ENCODE results near the gene MAP3K14.

The MAP3K14 gene

DNA sequence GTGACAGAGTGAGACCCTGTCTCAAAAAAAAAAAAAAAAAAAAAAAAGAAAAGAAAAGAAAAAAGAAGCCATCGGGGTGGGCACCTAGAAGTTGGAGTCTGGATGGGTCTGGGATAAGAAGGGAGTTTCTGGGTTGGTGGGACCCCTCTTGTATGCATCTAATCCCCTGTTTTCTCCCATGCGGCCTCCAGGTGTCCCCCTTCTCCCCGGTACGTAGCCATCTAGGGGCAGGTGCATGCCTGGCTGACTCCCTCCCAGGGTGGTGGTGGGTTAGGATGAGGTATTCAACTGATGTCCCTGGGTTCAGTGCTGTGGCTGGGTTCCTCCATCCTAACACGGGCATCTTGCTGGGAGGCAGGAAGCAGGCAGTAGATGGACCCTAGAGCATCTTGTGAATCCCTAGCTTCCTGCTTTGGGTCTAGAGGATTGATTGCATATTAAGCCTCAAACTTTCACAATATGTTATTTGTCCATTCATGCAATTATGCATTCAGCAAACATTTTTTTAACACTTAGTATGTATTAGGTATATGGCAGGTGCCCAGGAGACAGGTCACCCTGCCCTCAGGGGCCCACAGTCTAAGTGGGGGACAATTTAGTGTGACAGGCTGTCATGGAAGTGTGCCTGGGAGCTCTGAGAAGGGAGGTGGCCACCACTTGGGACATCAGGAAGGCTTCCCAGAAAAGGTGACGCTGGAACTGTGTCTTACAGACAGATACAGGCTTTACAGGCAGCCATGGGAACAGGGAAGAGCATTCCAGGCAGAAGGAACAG lies 82.0 kb downstream of the MAP3K14 start:
- DNase-seq (ENCODE audit: low read depth), result no peak

DNA sequence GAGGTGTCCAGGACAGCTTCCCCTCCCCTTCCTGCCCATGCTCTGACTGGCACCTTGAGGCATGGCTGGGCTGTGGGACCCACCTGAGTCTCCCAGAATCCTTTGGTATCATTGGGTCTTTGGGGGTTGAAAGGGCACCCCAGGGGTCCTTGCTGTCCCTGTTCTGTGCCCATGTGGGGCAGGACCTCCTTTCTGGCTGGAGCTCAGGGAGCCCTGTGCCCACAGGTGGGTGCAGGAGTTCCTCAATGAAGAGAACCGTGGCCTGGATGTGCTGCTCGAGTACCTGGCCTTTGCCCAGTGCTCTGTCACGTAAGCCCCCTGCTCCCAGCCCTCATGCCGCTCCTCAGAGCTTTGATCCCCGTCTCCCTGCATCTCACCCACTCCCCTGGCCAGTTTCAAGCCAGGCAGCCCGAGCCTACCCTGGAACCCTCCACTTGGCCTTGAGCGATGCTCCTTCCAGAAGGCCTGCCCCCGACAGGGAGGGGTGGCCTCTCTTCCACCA lies 83.3 kb downstream of the MAP3K14 start:
- no peak for DNase-seq (ENCODE audit: low read depth)

DNA sequence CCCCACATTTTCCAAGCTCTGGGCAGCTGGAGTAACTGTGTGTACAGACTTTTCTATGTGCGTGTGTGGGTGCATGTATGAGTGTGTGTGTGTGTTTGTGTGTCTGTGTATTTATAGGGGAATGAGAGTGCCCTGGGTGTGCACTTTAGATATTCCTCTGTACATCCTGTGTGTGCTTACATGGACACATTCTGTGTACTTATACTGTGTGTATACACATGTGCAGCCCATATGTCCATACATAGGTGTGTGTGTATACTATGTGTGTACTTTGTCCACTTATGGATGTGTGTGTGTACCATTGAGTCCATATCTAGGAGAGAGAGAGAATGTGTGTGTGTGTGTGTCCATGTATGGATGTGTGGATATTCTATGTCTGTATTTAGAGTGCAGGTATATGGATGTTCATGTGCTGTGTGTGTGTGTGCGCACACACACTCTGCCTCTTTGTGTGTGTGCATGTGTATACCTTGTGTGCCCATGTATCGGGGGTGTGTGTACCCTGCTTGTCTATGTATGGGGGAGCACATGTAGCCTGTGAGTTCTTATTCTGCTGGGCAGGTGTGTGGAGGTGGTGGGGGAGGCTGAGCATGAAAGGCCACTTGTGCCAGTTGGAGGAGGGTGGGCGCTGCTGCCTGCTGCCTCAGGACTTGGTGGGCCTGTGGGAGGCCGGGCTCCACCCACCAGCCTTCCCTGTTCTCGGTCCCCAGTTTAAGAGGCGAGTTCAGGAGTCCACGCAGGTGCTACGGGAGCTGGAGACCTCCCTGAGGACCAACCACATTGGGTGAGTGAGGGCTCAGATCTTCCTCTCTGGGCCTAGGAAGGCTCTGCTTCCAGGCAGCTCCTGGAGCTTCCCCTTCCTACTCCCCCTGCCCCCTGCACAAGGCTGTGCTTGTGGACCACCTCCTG lies 84.1 kb downstream of the MAP3K14 start:
- DNase-seq (ENCODE audit: low read depth), result no peak

DNA sequence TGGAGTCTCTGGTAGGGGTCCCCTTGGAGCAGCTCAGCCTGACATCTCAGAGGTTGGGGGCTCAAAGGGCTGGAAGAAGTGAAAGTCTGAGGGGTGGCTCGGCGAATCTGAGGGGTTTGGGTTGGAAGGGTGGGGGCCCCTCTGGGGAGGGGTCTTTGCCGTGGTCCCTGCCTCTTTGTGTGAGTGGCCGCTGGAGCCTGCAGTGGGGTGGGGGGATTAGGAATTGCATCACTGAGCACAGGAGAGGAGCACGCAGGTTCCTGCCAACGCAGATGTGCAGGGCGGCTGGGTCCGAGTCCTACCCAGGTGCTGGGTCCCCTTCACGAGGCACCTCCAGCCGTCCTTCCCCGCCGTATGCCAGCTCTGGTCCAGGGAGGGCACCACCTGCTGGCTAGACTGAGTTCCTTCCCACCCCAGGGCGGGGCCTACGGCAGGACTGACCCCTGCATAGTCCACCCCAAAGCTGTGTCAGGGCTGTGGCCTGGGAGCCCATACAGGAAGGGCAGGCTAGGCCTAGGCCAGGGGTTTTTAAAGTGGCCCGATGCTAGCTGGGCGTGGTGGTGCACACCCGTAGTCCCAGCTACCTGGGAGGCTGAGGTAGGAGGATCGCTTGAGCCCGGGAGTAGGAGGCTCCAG lies 85.2 kb downstream of the MAP3K14 start:
- DNase-seq (ENCODE audit: low read depth), result no peak

DNA sequence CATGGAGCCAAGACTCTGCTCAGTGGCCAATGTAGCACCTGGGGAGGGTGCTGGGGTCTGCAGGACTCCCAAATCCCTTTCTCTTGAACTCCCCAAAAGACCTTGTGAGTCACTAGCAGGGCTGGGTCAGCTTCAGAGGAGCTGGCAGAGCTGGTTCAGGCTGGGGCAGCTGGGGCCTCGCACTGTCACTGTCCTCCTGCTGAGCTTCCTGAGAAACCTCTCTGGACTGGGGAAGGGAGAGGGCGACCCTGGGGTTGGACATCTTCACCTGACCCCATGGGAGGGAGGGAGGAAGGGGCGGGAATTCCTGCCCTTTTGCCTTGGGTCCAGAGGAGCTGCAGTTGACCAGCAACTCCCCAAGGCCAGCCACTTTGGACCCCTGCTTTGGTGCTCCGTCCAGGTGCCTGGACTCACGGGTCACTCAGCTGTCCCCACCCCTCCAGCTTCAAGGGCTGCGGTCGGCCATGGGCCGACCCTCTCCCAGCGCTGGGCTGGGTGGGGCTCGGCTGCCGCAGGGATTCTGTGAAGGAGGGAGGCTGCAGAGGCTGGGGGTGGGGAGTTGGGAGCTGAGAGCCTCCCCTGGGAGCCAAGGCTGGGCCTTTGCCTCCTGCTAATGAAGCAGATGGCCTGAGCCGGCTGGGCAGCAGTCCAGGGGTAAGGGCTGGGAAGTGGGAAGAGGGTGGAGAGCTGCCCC lies 85.9 kb downstream of the MAP3K14 start:
- no peak for DNase-seq (ENCODE audit: low read depth)

DNA sequence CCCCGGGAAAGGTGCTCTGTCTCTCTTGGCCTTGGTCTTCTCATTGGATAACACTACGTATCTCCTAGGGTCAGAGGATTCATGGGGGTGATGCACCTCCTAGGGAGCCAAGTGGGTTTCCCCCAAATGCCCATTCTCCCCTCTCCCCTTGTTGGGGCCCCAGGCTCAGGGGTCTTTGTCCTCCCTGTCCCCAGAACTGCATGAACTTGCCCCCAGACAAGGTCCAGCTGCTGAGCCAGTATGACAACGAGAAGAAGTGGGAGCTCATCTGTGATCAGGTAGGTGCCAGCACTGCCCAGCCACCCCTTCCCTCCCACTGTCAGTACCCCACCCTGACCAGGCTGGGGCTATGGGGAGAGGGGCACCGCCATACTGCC lies 86.4 kb downstream of the MAP3K14 start:
- DNase-seq (ENCODE audit: low read depth), result no peak

DNA sequence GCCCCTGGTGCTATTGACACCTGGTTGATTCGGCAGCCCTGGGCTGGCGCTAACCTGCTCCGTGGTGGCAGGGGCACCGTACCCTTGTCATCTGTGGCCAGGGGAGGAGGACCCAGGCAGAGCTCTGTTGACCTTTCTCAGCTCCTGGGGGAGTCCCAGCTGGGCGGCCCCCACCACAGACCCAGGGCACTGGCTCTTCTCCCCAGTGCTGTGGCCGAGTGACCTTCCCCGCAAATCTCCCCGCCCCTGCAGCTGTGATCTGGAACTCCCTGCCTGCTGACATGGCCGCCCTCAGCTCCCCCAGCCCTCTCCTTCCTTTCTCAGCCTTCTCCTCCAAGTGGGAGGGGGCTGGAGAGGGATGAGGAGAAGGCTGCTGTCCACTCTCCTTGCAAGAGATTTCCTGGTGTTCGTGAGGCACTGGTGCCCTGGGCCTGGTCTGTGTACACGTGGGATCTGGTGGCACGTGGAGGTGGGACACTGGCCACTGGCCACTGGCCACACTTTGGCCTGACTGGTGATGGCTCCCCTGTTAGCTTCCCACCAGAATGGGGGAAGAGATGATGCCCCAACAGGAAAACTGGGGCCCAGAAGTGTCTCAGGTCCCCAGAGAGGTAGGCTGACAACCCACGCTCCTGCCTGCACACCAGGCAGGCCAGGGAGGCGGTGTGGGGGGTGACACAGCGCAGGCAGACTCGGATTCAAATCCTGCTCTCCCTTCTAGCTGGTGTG lies 87.0 kb downstream of the MAP3K14 start:
- no peak for DNase-seq (ENCODE audit: low read depth)

DNA sequence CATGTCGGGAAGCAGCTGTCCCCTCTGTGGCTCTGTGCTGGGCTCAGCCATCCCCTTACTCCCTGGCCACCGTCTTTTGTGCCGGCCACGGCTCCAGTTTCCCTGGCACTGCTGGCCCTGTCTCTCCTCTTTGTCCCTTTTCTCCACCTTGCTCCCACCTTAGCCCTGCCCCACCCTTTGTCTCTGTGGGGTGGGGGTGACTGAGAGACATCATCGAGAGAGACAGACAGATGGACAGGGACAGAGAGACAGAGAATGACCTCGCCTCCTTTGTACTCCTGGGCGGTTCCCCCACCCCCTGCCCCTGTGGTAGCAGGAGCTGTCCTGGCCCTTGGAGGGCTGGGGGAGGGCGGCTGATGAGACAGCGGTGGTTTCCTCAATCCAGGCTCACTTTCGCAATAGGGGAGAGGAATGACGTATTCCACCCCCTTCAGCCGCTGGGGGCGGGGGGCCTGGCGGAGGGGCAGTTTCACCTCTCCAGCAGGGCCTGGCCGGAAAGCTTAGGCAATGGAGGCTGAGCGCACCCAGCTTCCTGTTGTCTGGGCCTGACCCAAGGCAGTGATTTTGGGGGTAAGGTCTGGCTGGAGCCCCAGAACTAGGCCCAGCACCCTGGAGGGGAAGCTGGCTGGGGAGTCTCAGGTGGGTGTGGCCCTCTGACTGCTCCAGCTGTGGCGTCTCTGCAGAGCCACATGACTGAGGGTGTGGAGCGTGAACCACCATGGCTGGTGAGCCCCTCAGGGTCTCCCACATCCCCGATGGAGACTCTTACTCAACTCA lies 87.9 kb downstream of the MAP3K14 start:
- DNase-seq (ENCODE audit: low read depth), result no peak

DNA sequence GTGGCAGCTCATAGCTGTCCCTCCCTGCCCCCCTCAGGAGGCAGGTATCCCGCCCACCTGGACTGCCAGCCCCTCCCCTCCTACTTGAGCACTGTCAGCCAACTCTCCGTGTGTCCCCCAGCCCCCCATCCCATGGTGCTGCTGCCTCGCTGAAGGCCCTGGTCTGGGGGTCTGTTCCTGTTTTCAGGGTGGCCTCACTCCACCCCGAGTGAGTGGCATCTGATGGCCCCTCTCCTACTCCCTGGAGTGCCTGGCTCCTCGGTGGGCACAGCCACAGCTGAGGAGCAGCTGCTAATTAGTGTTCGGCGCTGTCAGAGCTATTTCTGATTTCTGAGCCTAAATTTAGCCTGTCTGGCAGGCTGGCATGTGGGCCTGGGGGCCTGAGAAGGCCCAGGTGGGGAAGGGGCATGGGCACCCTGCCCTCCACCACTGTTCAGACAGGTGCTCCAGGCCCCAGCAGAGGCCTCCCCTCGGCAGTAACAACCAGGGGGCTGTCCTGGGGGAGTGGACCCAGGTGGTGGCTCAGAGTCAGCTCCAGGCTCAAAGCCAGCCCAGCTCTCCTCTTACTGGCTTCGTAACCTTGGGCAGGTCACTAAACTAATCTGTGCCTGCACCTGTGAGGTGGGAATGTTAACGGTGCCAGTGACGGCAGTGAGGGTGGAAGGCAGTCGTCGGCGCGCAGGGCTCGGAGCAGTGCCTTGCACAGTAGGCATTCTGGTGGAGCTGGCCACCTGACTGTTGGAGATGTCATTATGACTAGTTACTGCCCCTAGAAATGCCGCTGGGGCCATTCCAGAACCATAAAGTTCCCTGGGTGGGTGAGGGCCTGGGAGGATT lies 88.7 kb downstream of the MAP3K14 start:
- DNase-seq (ENCODE audit: low read depth), result no peak

DNA sequence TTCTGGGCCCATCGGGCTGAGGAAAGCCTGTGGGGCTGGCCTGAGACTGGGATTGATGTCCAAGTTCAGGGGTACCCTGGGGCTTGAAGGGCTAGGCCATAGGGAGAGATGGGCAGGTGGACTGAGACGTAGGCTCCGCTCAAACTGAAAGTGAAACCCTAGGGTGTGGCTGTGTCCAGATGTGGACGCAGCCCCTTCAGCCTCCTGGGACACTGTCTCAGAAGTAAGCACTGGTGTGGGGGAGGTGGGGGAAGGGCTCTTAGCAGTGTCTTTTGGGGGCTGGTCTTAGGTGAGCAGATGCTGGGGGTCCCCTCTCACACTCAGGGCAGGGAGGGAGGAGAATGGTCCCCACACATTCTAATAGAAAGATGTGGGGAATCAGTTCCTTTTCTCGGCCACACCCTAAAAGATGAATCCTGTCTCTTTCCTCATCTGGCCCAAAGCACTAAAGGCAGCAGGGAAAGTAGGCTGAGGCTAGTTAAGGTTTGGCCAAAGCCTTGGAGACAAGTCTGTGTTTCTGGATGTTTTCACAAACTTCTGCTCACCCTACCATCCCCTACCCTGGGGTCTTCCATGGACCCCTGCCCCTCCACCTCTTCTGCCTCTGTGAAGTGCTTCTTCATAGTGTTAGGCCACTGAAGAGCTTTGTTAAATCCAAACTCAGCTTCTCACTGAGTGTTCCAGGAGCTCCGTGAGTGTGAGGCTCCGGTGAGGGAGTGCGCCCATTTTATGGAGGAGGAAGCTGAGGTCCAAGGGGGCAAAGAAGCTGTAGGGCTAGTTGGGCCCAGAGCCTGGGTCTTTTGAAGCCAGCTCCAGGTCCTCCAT lies 89.5 kb downstream of the MAP3K14 start:
- DNase-seq (ENCODE audit: low read depth), result no peak

DNA sequence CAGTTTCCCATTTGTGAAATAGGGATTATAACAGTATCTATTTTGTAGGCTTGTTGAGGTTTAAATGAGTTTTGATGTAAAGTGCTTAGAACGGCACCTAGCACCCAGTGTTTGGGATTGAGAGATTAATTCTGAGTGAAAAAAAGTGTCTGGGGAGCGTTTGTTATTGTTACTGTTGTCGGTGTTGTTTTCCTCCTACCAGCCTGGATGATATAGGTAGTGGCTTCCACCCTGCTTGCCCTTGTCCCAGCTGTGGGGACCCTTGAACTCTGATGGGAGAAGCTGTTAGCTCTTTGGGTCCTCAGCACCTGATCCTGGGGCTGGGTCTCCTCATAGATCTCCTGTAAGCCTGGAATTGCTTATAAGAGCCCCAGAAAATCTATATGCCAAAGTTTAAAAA lies 90.2 kb downstream of the MAP3K14 start:
- no peak for DNase-seq (ENCODE audit: low read depth)

DNA sequence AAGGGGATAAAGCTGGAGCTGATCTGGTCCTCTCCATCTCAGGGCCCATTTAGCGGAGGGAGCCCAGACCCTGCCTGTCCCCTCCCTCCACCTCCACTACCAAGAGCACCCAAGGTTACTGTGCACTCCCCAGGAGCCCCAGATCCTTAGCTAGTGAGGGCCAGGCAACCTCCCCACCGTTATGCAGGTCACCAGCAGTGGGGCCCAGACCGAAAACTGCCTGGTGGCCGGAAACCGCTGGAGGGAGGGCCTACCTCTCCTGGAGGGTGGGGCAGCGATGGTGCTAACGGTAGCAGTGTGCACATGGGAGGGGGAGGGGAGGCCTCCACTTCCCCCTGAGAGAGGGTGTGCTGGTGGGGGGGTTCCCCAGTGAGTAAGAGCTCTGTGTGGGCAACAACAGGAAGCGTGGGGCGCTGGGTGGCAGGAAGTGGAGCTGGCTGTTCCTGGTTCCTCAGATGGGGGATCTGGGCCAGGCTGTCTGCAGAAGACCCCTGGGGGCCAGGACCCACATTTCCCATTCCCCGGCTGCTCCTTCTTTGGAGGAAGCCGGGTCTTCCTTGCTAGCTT lies 90.8 kb downstream of the MAP3K14 start:
- DNase-seq (ENCODE audit: low read depth), result no peak

DNA sequence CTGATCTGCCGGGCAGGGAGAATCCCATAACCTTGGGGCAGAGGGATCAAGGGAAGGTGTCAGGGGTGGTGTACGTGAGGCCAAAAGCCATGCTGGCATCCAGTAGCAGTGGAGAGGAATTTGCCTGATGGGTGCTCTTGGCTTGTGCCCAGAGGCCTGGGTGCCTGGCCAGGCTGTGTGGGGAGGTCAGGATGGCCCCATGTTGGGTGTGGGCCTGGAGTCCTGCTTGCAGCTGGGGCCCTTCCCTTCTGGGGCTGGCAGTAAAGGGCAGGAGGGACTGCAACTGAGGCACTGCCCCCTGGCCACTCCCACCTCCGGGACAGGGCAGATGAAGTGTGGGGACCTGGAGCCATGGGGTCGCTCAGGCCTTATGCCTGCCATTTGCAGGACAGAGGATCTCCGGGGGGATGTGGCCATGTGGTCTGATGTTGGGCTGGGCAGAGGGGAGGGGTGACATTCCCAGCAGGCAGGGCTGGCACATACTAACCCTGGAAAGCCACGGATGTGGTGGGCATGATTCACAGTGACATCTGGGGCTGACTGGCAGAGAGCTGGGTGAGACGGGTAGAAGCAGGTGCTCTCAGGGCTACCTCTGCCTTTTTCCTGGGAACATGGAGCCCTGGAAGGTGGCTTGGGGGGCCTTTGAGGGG lies 91.6 kb downstream of the MAP3K14 start:
- DNase-seq (ENCODE audit: low read depth), result no peak

DNA sequence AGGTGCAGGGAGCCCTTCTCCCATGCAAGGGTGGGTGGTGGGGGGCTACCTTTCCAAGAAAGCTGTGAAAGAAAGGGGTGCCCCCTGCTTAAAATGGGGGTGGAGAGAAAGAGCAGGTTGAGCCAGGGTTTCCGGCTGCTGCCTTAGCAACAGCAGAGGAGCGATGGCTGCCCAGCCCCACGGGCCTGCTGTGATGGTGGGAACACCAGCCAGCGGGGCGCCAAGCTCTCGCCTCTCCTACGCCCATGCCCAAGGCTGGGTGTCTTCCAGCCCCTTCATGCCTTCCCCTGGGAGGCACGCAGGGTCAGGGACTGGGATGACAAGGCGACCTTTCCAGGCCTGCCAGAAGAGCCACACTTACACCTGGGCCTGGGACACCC lies 92.2 kb downstream of the MAP3K14 start:
- no peak for DNase-seq (ENCODE audit: low read depth)

DNA sequence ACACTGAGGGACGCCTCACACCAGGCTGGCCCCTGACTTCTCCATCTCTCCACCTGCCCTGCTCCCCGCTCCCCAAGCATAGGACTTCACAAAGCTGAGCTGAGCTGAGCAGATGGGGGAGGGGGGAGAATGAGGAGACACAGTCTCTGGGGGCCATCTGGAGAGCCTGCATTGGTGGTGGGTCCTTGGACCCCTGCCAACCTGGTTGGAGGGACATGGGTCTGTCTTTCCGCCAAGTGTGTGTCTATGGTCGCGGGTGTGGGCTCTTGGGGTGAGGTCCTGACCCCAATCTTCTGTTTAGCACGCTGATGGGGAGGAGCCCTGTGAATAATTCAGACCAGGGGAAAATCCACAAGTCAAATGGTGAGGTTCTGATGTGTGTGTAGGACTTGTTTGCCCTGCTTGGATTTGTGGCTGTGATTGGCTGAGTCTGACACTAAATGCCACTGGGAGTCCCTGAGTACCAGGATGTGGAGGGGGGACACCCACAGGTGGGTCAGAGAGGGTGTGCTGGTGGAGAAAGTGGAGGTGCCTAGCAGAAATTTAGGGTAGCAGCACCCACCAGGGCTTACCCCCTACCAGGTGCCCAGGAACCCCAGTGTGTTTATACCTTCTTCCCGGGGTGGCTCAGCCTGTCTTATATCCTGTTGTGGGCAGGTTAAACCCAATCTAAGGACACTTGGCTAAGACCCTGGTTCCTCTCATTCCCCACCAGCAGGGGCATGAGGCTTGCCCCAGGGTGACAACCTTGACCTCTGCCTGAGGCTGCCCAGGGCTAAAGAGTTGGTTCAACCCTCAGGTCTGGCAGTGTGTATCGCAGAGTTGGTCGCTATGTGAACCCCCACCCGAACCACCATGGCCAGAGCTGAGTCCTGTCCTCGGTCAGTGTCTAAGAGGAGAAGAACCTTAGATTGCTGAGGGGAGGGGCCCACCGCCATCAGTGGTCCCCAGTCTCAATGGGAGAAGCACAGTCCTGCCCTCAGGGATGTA lies 93.0 kb downstream of the MAP3K14 start:
- DNase-seq (ENCODE audit: low read depth), result no peak

DNA sequence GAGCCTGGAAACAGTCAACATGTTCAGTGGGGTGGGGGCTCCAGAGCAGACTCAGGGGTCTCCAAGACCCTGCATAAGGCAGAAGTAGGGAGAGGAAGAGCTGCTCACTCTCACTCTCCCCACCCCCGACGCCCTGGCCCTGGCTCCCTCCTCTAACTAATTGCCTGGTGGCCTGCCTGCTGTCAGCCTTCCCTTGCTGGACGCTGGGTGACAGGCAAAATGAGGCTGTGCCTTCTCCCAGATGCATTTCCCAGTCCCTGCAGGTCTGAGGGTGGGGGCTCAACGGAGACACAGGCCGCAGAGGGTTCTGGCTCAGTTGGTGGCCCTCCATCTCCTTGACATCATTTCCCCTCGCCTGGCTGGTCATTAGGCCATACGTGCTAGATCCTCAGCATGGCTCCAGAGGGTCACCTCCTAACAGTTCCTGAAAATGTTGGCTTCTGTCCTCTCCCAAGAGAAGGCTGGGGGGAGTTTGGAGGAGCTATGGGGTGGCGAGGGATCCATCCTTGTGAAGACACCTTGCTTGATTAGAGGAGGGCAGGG lies 93.8 kb downstream of the MAP3K14 start:
- no peak for DNase-seq (ENCODE audit: low read depth)

Data from HS-27A (cell line).